ENCODE measurements around the gene TIGD1. TPM values are rescaled to one million over a fixed set of nuclear protein-coding genes. Genes with fewer than 3 reads are reported as not detected.
A peak's percentile ranks its signal among the peaks of the same experiment; 100 is the strongest.

TIGD1 gene
- total RNA-seq, 2 experiments from 2014 or later: 6.1 to 9.6 TPM

DNA sequence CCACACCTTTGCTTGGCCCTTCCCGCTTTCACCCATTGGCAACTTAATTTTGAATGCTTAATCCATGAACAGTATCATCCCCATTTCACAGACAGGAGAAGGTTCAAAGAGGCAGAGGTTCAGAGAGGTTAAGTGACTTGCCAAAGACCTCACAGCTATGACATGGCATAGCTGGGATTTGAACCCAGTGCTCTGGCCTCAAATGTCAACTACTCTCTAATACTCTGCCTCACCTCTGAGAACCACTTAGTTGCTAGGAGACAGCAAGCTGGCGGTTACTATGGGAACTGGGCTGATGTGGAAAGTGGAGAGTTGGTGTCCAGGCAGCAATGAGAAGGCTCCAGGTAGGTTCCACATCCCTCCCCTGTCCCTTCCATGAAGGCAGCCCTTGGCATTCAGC is 45.9 kb downstream of the TIGD1 start:
- H3K4me3 Mint-ChIP-seq: no peak overlapping the region
- H3K4me1 Mint-ChIP-seq: peaks cover 2% of the 10 kb centered on the region
- no peaks in the 10 kb centered on the region for H3K36me3 Mint-ChIP-seq
- no peaks in the 10 kb centered on the region for H3K9me3 Mint-ChIP-seq (ENCODE audit: low read depth)
- CTCF ChIA-PET: no interaction called here
- no peak for ATAC-seq
- H3K27me3 Mint-ChIP-seq: peaks cover 50% of the 10 kb centered on the region
- no peak overlapping the region for H3K27ac Mint-ChIP-seq
- no peak for DNase-seq

- ATAC-seq (no peak), DNase-seq (no peak)
- H3K36me3 Mint-ChIP-seq: no peaks in the 10 kb centered on the region
- H3K27me3 Mint-ChIP-seq: peaks cover 47% of the 10 kb centered on the region
- no peak overlapping the region for H3K4me3 Mint-ChIP-seq
- H3K9me3 Mint-ChIP-seq (ENCODE audit: low read depth): no peaks in the 10 kb centered on the region
- peaks cover 2% of the 10 kb centered on the region for H3K4me1 Mint-ChIP-seq
- H3K27ac Mint-ChIP-seq: no peak overlapping the region
- CTCF ChIA-PET: no interaction called here
Measured at GRCh38 chr2:232503809-232504323, 46.5 kb downstream of the TIGD1 start.

- no peaks in the 10 kb centered on the region for H3K36me3 Mint-ChIP-seq
- ATAC-seq (peak; percentile 28), DNase-seq (no peak)
- no peaks in the 10 kb centered on the region for H3K9me3 Mint-ChIP-seq (ENCODE audit: low read depth)
- H3K4me3 Mint-ChIP-seq: no peak overlapping the region
- H3K27ac Mint-ChIP-seq: no peak overlapping the region
- peaks cover 2% of the 10 kb centered on the region for H3K4me1 Mint-ChIP-seq
- H3K27me3 Mint-ChIP-seq: peaks cover 47% of the 10 kb centered on the region
- CTCF ChIA-PET: no interaction called here
Measured at GRCh38 chr2:232502911-232503808, 47.2 kb downstream of the TIGD1 start.

DNA sequence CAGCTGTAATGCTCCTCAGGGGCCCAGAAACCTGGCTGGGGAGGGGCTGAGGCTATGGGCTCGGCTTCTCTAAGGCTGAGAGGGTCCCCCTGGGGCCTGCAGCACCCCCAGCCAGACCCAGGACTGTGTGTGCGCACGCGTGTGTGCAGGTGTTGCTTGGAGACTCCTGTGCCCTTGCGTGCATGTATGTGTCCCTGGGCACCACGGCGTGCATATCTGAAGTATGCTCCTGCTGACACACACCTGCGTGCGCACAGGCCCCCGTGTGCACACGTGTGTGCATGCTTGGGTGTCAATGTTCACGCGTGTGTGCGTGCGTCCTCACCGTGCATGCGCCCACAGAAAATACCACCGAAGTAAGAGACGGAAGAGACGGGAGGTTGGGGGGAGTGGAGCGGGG is 47.8 kb downstream of the TIGD1 start:
- no peaks in the 10 kb centered on the region for H3K9me3 Mint-ChIP-seq (ENCODE audit: low read depth)
- H3K4me3 Mint-ChIP-seq: peak overlapping the region; percentile 42
- H3K27me3 Mint-ChIP-seq: peaks cover 47% of the 10 kb centered on the region
- peaks cover 2% of the 10 kb centered on the region for H3K4me1 Mint-ChIP-seq
- no peaks in the 10 kb centered on the region for H3K36me3 Mint-ChIP-seq
- CTCF ChIA-PET: no interaction called here
- DNase-seq (no peak), ATAC-seq (no peak)
- no peak overlapping the region for H3K27ac Mint-ChIP-seq

GRCh38 chr2:232501794-232502390 is 48.5 kb downstream of the TIGD1 start:
- no peak overlapping the region for H3K4me3 Mint-ChIP-seq
- ATAC-seq (no peak), DNase-seq (no peak)
- no peaks in the 10 kb centered on the region for H3K36me3 Mint-ChIP-seq
- peaks cover 47% of the 10 kb centered on the region for H3K27me3 Mint-ChIP-seq
- H3K27ac Mint-ChIP-seq: no peak overlapping the region
- peaks cover 2% of the 10 kb centered on the region for H3K4me1 Mint-ChIP-seq
- no peaks in the 10 kb centered on the region for H3K9me3 Mint-ChIP-seq (ENCODE audit: low read depth)
- CTCF ChIA-PET: interaction anchor here (0.6 kb wide), 1 partner anchor 1030 kb away, joined by 3 read pairs; no protein-coding TSS in a partner anchor

DNA sequence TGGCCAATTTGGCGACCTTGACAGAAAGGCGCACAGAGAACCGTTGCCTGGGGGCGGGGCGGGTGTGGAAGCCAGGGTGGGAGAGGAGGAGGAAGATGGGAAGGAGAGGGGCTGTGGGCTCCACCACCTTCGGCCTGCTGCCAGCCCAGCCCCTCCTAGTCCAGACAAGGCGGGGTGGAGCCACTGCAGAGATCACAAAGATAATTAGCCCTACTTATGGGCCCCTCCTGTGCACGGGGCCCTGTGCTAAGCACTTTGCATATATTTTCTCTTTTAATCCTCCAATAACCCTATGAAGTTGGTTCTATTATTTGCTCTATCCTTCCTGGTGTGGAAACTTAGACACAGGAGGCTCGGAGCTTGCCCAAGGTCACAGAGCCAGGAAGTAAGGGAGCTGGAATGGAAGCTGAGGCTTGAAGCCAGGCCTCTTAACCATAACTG is 49.0 kb downstream of the TIGD1 start:
- no peak for ATAC-seq
- H3K27ac Mint-ChIP-seq: no peak overlapping the region
- no peaks in the 10 kb centered on the region for H3K36me3 Mint-ChIP-seq
- CTCF ChIA-PET: no interaction called here
- DNase-seq: no peak
- H3K4me3 Mint-ChIP-seq: no peak overlapping the region
- peaks cover 47% of the 10 kb centered on the region for H3K27me3 Mint-ChIP-seq
- H3K4me1 Mint-ChIP-seq: peaks cover 2% of the 10 kb centered on the region
- no peaks in the 10 kb centered on the region for H3K9me3 Mint-ChIP-seq (ENCODE audit: low read depth)

GRCh38 chr2:232498452-232498851 is 51.9 kb downstream of the TIGD1 start:
- Mint-ChIP-seq H3K27ac (no peak overlapping the region), H3K36me3 (no peaks in the 10 kb centered on the region), H3K4me1 (peaks cover 2% of the 10 kb centered on the region), H3K27me3 (peaks cover 23% of the 10 kb centered on the region), H3K9me3 (ENCODE audit: low read depth) (no peaks in the 10 kb centered on the region), H3K4me3 (no peak overlapping the region)
- DNase-seq (no peak), ATAC-seq (no peak)
- CTCF ChIA-PET: no interaction called here

Other genes with a start within 250 kb of the TIGD1 start
- not detected for gene ALPP, start 171.8 kb downstream of the TIGD1 start, total RNA-seq
- gene ALPG, start 143.7 kb downstream of the TIGD1 start, total RNA-seq: not detected
- gene ALPI, start 94.4 kb downstream of the TIGD1 start, total RNA-seq: not detected
- gene ECEL1, start 62.7 kb downstream of the TIGD1 start, total RNA-seq: under 1 TPM in 1 of 2 experiments, not detected in 1; 0.21 TPM
- gene PRSS56, start 30.2 kb downstream of the TIGD1 start, total RNA-seq: not detected
- not detected for gene CHRND, start 24.4 kb downstream of the TIGD1 start, total RNA-seq
- gene CHRNG, start 10.9 kb downstream of the TIGD1 start, total RNA-seq: not detected
- gene EIF4E2, start 132 bp upstream of the TIGD1 start, total RNA-seq: 10 to 100 TPM; 59.9 to 81.1 TPM
- gene EFHD1, start 83.0 kb upstream of the TIGD1 start, total RNA-seq: 1 to 10 TPM in 1 of 2 experiments, under 1 TPM in 1; 0.23 to 1.4 TPM
- 10 to 100 TPM; 57.2 to 63.8 TPM for gene GIGYF2, start 146.8 kb upstream of the TIGD1 start, total RNA-seq
- not detected for gene KCNJ13, start 226.0 kb upstream of the TIGD1 start, total RNA-seq